ENCODE data around the gene DST. TPM values are rescaled to one million over a fixed set of nuclear protein-coding genes. Genes with fewer than 3 reads are reported as not detected.

Gene DST
- total RNA-seq, 1 experiment from 2014 or later: 144 TPM

GRCh38 chr6:56686429-56686828 is 43.7 kb upstream of the DST start:
- ChIA-PET POLR2A (no interaction called here), CTCF (no interaction called here), RAD21 (ENCODE audit: low non-redundant PET in 1 of 2, low total read pairs in 2 of 2, uncharacterized antibody in 2 of 2, unreplicated experiment in 2 of 2) (no interaction called here)
- no peaks in the 10 kb centered on the region for H3K9me3 ChIP-seq (ENCODE audit: control insufficient read depth in 1 of 2, insufficient read depth in 1 of 2, low read depth in 1 of 2, low read length in 2 of 2)
- no peak overlapping the region for H3K27ac ChIP-seq (ENCODE audit: low read depth, low read length)
- no peaks in the 10 kb centered on the region for H3K27me3 ChIP-seq (ENCODE audit: insufficient read depth, low read length)
- no peak overlapping the region for H3K4me3 ChIP-seq (replicated peaks in 1 of 2; ENCODE audit: low read depth in 1 of 2, low read length in 2 of 2)
- H3K4me1 ChIP-seq (ENCODE audit: control insufficient read depth in 1 of 2, insufficient read depth in 2 of 2, low read length in 2 of 2): peaks cover 13 to 28% of the 10 kb centered on the region in 2 experiments
- BruUV-seq (replicated peaks): no TSS peak
- no peaks in the 10 kb centered on the region for H3K36me3 ChIP-seq (ENCODE audit: control insufficient read depth in 1 of 2, insufficient read depth in 2 of 2, low read length in 2 of 2)
- no peaks in the 10 kb centered on the region for H3K9me2 ChIP-seq (ENCODE audit: insufficient read depth)
- no peak overlapping the region for H3K4me2 ChIP-seq (ENCODE audit: low read length)
- intact Hi-C loops (cut with micrococcal nuclease): no loop called here
- ATAC-seq: no peak
- no peak overlapping the region for H3K9ac ChIP-seq (ENCODE audit: low read length)
- TF ChIP-seq SRF (IDR thresholded peaks at IDR 0.05; ENCODE audit: low read depth): no peak
- TF ChIP-seq EZH2phosphoT487 (IDR thresholded peaks at IDR 0.05; ENCODE audit: borderline replicate concordance): no peak
- TF ChIP-seq SIN3A (IDR thresholded peaks at IDR 0.05; ENCODE audit: low read depth): no peak
- TF ChIP-seq REST (IDR thresholded peaks at IDR 0.05; ENCODE audit: low read depth): no peak
- TF ChIP-seq EGR1 (IDR thresholded peaks at IDR 0.05; ENCODE audit: low read depth): no peak
- no peak for DNase-seq (ENCODE audit: low read depth, low spot score)
- H2AFZ ChIP-seq (ENCODE audit: low read depth, low read length, poor library complexity, severe bottlenecking): no peak overlapping the region
- H3K79me2 ChIP-seq (ENCODE audit: insufficient read depth, low read length): peaks cover 13% of the 10 kb centered on the region; the same call in 1 of the 2 replicates
- no peaks in the 10 kb centered on the region for H4K20me1 ChIP-seq (ENCODE audit: insufficient read depth)

GRCh38 chr6:56685994-56686393 is 43.3 kb upstream of the DST start:
- Histone ChIP-seq H3K9ac (ENCODE audit: low read length) (no peak overlapping the region), H3K27me3 (ENCODE audit: insufficient read depth, low read length) (no peaks in the 10 kb centered on the region), H3K79me2 (ENCODE audit: insufficient read depth, low read length) (peaks cover 13% of the 10 kb centered on the region; the same call in 1 of the 2 replicates), H3K27ac (ENCODE audit: low read depth, low read length) (no peak overlapping the region), H3K4me1 (ENCODE audit: control insufficient read depth in 1 of 2, insufficient read depth in 2 of 2, low read length in 2 of 2) (peaks cover 13 to 28% of the 10 kb centered on the region in 2 experiments), H3K4me3 (replicated peaks in 1 of 2; ENCODE audit: low read depth in 1 of 2, low read length in 2 of 2) (no peak overlapping the region), H3K36me3 (ENCODE audit: control insufficient read depth in 1 of 2, insufficient read depth in 2 of 2, low read length in 2 of 2) (no peaks in the 10 kb centered on the region), H3K9me3 (ENCODE audit: control insufficient read depth in 1 of 2, insufficient read depth in 1 of 2, low read depth in 1 of 2, low read length in 2 of 2) (no peaks in the 10 kb centered on the region), H4K20me1 (ENCODE audit: insufficient read depth) (no peaks in the 10 kb centered on the region), H2AFZ (ENCODE audit: low read depth, low read length, poor library complexity, severe bottlenecking) (no peak overlapping the region), H3K4me2 (ENCODE audit: low read length) (no peak overlapping the region), H3K9me2 (ENCODE audit: insufficient read depth) (no peaks in the 10 kb centered on the region)
- intact Hi-C loops (cut with micrococcal nuclease): no loop called here
- no peak for DNase-seq (ENCODE audit: low read depth, low spot score)
- ATAC-seq: no peak
- TF ChIP-seq SIN3A (IDR thresholded peaks at IDR 0.05; ENCODE audit: low read depth) (no peak), FOSL1 (IDR thresholded peaks at IDR 0.05; ENCODE audit: low read depth) (no peak), JUND (IDR thresholded peaks at IDR 0.05) (no peak), EZH2phosphoT487 (IDR thresholded peaks at IDR 0.05; ENCODE audit: borderline replicate concordance) (no peak)
- CTCF ChIA-PET: interaction anchor here (0.5 kb wide), 1 partner anchor 79 kb away, joined by 4 read pairs; no protein-coding TSS in a partner anchor
- POLR2A ChIA-PET: no interaction called here
- BruUV-seq (replicated peaks): no TSS peak
- RAD21 ChIA-PET (ENCODE audit: low non-redundant PET in 1 of 2, low total read pairs in 2 of 2, uncharacterized antibody in 2 of 2, unreplicated experiment in 2 of 2): no interaction called here
